RWPE1 (cell line): Measurements from ENCODE around the gene TGFBR1.
"Not testable (repeated sequence)": the region's sequence is repeated elsewhere in the genome, so short reads cannot be mapped to it uniquely, and the experiment has no call there.

ENCODE experiments used
- CTCF ChIA-PET: fragments of 350-600 bp; sonication (Branson Sonifier 250); formaldehyde crosslinking; extraction: SDS; loops from one replicate; lab custom pipeline; 2021; lab: Yijun Ruan, JAX
- POLR2A ChIA-PET: fragments of 400-600 bp; formaldehyde crosslinking; extraction: SDS; loops from one replicate; lab custom pipeline; 2020; ENCODE audit warnings: antibody characterized with exemption; ENCODE audit not compliant: low non-redundant PET; lab: Yijun Ruan, JAX
- DNase-seq: peaks from one replicate; pipeline ENCODE4 v3.0.0; 2012; ENCODE audit warnings: low spot score
- H3K27ac ChIP-seq: fragments of 450-650 bp; 2 replicates; pipeline ENCODE4 v1.5.1; 2017
- TF ChIP-seq, protein P1 (sequence below): fragments of 450-650 bp; conservative IDR thresholded peaks from 2 replicates; pipeline ENCODE4 v1.5.1; 2017; ENCODE audit warnings: low read depth, mild to moderate bottlenecking

TGFBR1 gene

DNA sequence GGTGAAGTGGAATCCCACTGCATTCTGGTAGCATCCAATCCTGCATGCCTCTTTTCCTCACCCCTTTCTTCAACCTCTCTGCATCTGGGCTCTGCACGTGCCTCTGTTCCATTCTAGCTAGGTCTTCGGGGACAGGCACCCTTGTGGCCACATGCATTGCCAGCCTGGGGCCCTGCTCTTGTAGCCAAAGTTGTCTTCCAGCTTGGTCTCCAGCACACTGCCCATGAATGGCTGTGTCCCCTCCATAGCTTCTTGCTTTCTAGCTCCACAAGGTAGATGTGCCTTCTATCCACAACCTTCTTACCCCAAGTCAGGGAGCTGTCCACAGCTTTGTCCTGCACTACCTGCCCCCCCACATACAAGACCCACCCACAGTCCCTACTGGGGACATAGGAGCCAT is 84.3 kb downstream of the TGFBR1 start:
- TF ChIP-seq, protein P1, sequence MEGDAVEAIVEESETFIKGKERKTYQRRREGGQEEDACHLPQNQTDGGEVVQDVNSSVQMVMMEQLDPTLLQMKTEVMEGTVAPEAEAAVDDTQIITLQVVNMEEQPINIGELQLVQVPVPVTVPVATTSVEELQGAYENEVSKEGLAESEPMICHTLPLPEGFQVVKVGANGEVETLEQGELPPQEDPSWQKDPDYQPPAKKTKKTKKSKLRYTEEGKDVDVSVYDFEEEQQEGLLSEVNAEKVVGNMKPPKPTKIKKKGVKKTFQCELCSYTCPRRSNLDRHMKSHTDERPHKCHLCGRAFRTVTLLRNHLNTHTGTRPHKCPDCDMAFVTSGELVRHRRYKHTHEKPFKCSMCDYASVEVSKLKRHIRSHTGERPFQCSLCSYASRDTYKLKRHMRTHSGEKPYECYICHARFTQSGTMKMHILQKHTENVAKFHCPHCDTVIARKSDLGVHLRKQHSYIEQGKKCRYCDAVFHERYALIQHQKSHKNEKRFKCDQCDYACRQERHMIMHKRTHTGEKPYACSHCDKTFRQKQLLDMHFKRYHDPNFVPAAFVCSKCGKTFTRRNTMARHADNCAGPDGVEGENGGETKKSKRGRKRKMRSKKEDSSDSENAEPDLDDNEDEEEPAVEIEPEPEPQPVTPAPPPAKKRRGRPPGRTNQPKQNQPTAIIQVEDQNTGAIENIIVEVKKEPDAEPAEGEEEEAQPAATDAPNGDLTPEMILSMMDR: no peak
- H3K27ac ChIP-seq: no peak overlapping the region
- ChIA-PET POLR2A (no interaction called here), CTCF (no interaction called here)
- DNase-seq: no peak

DNA sequence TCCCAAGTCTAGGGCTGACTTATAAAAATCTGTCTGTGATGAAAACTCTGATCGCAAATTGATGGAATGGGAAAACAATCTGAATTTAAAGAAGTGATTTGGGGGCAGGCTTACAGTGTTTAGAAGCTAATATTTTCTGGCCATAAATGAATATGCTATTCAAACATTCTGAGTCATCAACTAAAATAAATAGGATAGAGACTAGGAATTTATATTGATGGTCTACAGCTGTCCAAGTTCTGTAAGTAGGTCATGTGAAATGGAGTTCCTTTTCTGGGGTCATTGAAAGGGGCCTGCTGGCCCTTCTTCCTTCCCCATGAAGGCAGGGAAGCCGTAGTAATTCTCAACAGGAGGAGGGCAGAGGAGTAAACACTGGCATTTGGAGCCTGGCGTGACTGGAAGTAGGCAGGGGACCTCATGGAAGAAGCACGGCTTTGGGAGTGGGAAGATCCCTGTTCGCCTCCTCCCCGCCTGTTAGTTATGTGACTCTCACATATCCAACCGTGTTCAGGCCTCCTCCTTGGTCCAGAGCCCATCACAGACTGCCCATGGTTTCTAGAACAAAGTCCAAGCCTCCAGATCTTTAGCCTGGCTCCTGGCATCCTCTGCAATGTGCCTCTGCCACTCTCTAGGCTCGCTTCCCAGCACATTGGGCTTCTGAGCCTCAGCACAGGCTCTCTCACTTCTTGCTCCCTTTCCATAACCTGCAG is 85.1 kb downstream of the TGFBR1 start:
- H3K27ac ChIP-seq: no peak overlapping the region
- no peak for DNase-seq
- ChIA-PET CTCF (interaction anchor here (0.7 kb wide), 1 partner anchor 42 kb away, joined by 3 read pairs; no protein-coding TSS in a partner anchor), POLR2A (no interaction called here)
- TF ChIP-seq, protein P1: no peak

DNA sequence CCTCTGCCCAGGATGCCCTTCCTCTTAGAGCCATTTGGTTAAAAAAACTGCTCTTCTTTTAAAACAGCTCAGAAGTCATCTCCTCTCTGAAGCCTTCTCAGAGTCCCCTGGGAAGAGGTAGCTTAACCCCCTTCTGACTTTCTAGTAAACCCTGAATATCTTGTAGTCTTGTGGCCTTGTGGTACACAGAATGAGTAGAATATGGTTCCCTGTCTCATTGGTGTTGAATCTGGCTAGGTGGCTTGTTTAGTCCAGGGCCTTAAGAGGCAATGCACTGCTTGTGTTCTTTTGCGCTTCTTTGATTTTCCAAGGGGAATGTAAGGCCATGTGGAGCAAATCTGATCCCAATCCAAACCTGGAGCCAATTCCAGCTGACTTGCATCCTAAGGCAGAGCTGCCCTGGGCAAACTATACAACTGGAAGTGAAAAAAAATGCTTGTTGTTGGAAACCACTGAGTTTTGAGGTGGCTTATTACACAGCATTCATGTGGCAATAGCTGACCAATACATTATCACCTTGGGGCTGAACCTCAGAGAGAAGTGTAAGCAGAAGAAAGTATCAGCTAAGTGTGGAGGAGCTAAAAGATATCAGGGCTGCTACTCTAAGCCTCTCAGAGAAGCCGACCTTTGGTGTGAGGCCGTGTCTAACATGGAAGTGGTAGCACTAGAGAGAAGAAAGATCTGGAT is 85.8 kb downstream of the TGFBR1 start:
- TF ChIP-seq, protein P1: no peak
- ChIA-PET CTCF (interaction anchor here (0.6 to 0.7 kb wide), 3 partner anchors 106 to 1327 kb away, joined by 3 to 4 read pairs (median 3); no protein-coding TSS in a partner anchor), POLR2A (no interaction called here)
- H3K27ac ChIP-seq: no peak overlapping the region
- no peak for DNase-seq

DNA sequence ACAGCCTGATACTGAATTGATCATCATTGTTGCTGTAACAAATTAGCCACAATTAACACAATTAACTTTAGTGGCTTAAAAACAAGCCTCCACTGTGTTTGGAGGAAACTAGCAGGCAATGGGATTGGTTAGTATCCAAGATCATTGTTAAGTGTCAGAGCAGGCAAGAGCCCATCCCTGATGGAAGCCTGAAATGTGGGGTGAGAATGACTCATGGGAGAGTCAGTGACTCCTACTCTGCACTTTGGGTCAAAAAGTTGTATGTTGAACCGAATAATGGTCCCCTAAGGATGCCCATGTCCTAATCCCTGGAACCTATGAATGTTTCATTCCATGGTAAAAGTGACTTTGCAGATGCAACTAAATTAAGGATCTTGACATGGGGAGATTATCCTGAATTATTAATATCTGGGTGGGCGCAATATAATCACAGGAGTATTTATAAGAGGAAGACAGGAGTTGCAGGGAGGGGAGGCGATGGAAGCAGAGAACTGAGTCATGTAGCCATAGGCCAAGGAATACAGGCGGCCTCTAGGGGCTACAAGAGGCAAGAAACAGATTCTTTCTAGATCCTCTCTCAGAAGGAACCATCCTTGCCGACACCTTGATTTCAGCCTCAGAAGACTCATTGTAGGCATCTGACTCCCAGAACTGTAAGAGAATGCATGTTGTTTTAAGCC is 88.0 kb downstream of the TGFBR1 start:
- H3K27ac ChIP-seq: no peak overlapping the region
- TF ChIP-seq, protein P1: no peak
- DNase-seq: no peak
- POLR2A ChIA-PET: no interaction called here
- CTCF ChIA-PET: interaction anchor here (0.6 kb wide), 1 partner anchor 57 kb away, joined by 3 read pairs; no protein-coding TSS in a partner anchor

DNA sequence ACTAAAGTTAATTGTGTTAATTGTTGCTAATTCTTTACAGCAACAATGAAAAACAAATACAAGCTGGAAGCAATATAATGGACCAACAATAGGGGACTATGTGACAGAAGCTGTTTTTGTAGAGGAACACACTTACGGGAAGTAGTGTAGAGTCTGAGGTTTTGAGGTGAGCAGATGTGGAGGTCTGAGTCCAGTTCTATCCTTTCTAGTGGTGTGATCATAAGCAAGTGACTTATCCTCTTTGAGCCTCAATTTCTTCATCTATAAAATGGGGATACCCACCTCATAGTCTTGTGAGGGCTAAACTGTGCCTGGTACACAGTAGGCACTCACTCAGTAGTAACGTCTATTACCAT is 88.5 kb downstream of the TGFBR1 start:
- no peak overlapping the region for H3K27ac ChIP-seq
- ChIA-PET CTCF (interaction anchor here (0.6 kb wide), 2 partner anchors 58 to 1505 kb away, joined by 3 to 4 read pairs; no protein-coding TSS in a partner anchor), POLR2A (no interaction called here)
- DNase-seq: no peak
- TF ChIP-seq, protein P1: no peak

DNA sequence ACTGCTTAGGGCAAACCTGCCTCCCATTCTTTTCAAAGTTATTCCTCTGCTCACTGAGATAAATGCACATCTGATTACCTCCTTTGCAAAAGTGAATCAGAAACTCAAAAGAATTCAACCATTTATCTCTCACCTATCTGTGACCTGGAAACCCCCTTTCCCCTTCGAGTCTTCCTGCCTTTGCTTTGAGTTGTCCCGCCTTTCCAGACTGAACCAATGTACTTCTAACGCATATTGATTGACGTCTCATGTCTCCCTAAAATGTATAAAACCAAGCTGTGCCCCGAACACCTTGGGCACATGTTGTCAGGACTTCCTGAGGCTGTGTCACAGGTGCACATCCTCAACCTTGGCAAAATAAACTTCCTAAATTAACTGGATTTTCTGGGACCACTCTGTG is 91.6 kb downstream of the TGFBR1 start:
- POLR2A ChIA-PET, H3K27ac ChIP-seq, DNase-seq: not testable (repeated sequence)
- CTCF ChIA-PET: interaction anchor here (0.8 to 1.2 kb wide), 2 partner anchors 12 to 130 kb away, joined by 3 to 5 read pairs; no protein-coding TSS in a partner anchor
